HG03095 (cell line): Measurements from ENCODE around the gene CD52.
"Not testable (repeated sequence)": the region's sequence is repeated elsewhere in the genome, so short reads cannot be mapped to it uniquely, and the experiment has no call there.

ENCODE experiments used
- ATAC-seq: cut with Tn5 transposase; IDR thresholded peaks from one replicate; pipeline ENCODE4 v1.9.1; 2021; ENCODE audit warnings: moderate library complexity; ENCODE audit not compliant: unreplicated experiment

CD52 gene

DNA sequence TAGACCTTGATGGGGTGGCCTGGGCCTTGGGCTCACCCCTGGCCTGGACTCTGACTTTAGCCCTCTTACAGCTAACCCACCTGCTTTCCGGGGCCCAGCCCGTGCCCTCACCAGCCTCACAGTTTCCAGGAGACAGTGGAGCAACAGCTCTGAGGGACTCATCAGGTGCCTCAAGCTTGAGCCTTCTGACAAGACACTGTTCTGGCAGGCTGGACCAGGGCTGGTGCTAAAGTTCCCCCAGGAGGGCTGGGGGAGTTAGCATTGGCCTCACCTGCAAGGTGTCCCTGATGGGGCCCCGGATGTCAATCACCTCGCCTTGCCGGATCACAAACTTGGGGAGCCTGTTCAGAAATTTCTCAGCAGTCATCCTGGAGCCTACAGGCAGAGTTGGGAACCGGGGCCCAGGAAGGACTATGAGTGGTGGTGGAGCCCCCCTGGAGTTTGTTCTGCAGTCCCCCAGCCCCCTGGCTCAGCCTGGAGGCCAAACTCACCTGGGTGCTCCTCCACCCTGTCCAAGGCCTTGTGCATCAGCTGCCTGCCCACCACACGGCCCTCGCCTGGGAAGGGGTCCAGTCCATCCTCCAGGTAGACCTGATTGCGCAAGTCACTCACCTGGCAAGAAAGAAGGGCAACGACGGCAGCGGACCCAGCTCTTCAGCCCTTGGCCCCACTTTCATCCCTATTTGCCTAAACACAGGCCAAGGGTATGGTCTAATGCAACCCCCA, 33.7 kb upstream of the CD52 start:
- no peak for ATAC-seq

GRCh38 chr1:26284597-26285347, 33.0 kb upstream of the CD52 start:
- ATAC-seq, result no peak

- no peak for ATAC-seq
Observed at GRCh38 chr1:26285366-26286063, 32.2 kb upstream of the CD52 start.

DNA sequence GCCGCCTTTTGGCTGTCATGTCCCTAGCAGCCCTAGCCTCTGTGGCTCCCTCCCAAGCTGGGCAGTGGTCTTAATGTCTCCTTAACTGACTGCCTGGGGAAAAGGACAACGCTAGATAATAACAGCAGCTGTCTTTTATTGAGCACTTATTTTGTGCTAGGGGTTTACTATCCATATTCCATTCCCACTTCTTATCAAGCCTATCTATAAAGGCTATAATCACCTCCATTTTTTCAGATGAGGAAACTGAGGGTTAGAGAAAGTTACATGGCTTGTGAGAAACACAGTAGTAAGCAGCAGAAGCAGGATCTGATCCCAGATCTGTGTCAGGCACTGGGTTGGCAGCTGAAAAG, 31.7 kb upstream of the CD52 start:
- no peak for ATAC-seq

DNA sequence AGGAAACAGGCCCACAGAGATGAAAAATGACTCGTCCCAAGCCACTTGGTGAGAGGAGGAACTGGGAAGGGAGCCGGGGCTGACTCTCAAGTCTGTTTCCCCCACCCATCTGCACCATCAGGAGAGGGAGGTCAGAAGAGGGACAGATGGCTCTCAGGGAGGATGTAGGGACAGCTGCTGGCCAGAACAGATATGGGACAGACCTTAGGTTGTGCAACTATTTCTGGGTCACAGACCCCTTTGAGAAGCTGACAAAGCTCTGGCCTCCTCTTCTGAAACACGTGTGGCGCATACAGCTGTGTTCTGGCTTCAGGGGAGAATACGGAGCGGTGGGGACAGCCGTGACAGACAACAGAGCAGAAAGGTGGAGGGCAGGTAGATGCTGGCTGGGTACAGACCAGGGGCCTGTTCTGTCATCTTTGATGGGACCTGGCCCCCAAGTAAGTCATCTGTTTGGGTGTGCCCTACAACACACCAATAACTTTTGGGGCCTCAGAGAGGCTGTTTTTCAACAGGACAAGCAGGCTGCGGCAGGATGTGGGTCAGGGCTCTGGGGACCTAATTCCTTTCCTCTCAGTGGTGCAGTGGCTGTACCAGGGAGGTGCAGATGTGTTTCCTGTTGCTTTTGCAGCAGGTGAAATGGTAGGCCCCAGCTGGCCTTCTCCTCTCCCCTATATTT, 30.6 kb upstream of the CD52 start:
- peak; percentile 40 for ATAC-seq

DNA sequence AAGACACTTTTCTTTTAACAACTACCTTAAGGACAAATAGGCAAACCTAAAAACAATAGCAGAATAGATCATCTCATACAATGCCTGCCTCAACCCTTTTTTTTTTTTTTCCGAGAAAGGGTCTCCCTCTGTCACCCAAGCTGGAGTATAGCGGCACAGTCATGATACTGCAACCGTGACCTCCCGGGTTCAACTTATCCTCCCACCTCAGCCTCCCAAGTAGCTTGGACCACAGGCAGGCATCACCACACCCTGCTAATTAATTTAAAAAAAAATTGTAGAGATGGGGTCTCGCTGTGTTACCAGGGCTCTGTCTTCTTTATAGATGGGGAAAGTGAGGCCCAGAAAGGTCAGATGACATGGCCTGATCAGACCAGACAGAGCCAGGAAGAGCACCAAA, 29.9 kb upstream of the CD52 start:
- ATAC-seq, result no peak

GRCh38 chr1:26288311-26288941, 29.3 kb upstream of the CD52 start:
- ATAC-seq, result no peak

GRCh38 chr1:26289158-26290059, 28.3 kb upstream of the CD52 start:
- no peak for ATAC-seq

GRCh38 chr1:26290122-26290881, 27.5 kb upstream of the CD52 start:
- ATAC-seq, result no peak

GRCh38 chr1:26290882-26291261, 26.9 kb upstream of the CD52 start:
- ATAC-seq, result no peak

- no peak for ATAC-seq
Observed at GRCh38 chr1:26291433-26291832, 26.3 kb upstream of the CD52 start.

GRCh38 chr1:26291939-26292338, 25.8 kb upstream of the CD52 start:
- ATAC-seq, result no peak

- not testable (repeated sequence) for ATAC-seq
Observed at GRCh38 chr1:26292735-26293134, 25.0 kb upstream of the CD52 start.

DNA sequence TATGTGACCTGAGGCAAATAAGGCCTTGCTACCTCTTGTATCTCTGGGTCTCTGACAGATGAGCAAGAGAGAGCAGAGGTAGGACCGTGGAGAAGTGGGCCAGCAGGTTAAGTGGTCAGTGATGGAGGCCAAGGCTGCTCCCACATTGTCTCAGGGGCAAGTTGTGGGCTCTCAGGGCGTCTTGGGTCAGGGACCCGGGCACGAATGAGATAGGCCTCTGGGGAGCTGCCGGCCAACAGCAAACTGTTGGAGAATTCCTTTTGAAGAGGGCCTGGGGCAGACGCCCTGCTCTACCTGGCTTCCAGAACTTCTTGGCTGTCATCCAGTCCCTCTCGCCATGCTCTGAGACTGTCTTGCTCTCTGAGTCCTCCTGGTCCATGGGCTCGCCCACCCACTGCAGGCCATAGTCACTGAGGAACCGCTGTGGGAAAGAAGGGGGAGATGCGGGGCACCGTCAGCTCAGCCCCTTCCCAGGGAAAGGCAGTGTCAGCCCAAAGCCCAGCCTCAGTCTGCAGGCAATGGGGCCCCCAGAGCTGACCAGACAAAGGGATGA, 23.8 kb upstream of the CD52 start:
- no peak for ATAC-seq

GRCh38 chr1:26295194-26296138, 22.3 kb upstream of the CD52 start:
- ATAC-seq, result no peak

GRCh38 chr1:26296340-26297056, 21.3 kb upstream of the CD52 start:
- ATAC-seq, result no peak
